Panc1 (cell line): ENCODE results near the gene FAN1. TPM values are rescaled to one million over a fixed set of nuclear protein-coding genes. Genes with fewer than 3 reads are reported as not detected.

Experiments
- ATAC-seq: fragments of 200-7000 bp; cut with Tn5 transposase; 2 replicates; pipeline ENCODE4 v1.9.1; 2020; ENCODE audit warnings: mild to moderate bottlenecking, moderate library complexity
- BruUV-seq: library from RNA; stranded (reverse); fragments of 400-500 nt; replicated peaks from 2 replicates; lab custom pipeline; 2021; lab: Mats Ljungman, UMichigan
- CTCF ChIA-PET: fragments of 300-600 bp; sonication (Branson Sonifier 250); formaldehyde crosslinking; loops from one replicate; lab custom pipeline; 2022; ENCODE audit warnings: antibody characterized with exemption; lab: Charles Lee
- POLR2A ChIA-PET: fragments of 300-600 bp; sonication (Branson Sonifier 250); formaldehyde crosslinking; loops from one replicate; lab custom pipeline; 2022; ENCODE audit warnings: antibody characterized with exemption; lab: Charles Lee
- DNase-seq: peaks from one replicate; pipeline ENCODE4 v3.0.0-alpha.2; 2010; ENCODE audit warnings: low read depth, low spot score
- H3K27ac ChIP-seq: 2 replicates; pipeline ENCODE4 v1.5.1; 2011; ENCODE audit warnings: mild to moderate bottlenecking, low read length, inconsistent platforms
- H3K27me3 ChIP-seq: fragments of 200-500 bp; sonication (Bioruptor generic); 2 replicates; pipeline ENCODE4 v1.6.0; 2014; ENCODE audit warnings: low read length, inconsistent platforms; ENCODE audit not compliant: control insufficient read depth, insufficient read depth
- H3K36me3 ChIP-seq: fragments of 200-500 bp; sonication (Bioruptor generic); 2 replicates; pipeline ENCODE4 v1.5.1; 2014; ENCODE audit warnings: inconsistent platforms, mild to moderate bottlenecking, low read length, moderate library complexity; ENCODE audit not compliant: control insufficient read depth, insufficient read depth
- H3K4me1 ChIP-seq: 2 replicates; pipeline ENCODE4 v1.5.1; 2011; ENCODE audit warnings: inconsistent platforms, mild to moderate bottlenecking, low read length, moderate library complexity; ENCODE audit not compliant: control insufficient read depth, insufficient read depth
- H3K4me3 ChIP-seq, 2 experiments: 2 replicates each; pipeline ENCODE4 v1.5.1; 2011 to 2012; ENCODE audit warnings: low read depth in 2 of 2, low read length in 2 of 2, mild to moderate bottlenecking in 2 of 2, inconsistent platforms in 1 of 2, moderate library complexity in 1 of 2
- H3K9me3 ChIP-seq: fragments of 200-500 bp; sonication (Bioruptor generic); 2 replicates; pipeline ENCODE4 v1.5.1; 2014; ENCODE audit warnings: low read depth, mild to moderate bottlenecking, inconsistent platforms, low read length, moderate library complexity; ENCODE audit not compliant: control insufficient read depth, insufficient read depth
- POLR2AphosphoS5 ChIP-seq: IDR thresholded peaks from 2 replicates; pipeline ENCODE4 v1.6.1; 2012; ENCODE audit warnings: mild to moderate bottlenecking, low read depth, low read length, moderate library complexity
- SIN3A ChIP-seq: IDR thresholded peaks from 2 replicates; pipeline ENCODE4 v1.6.1; 2012; ENCODE audit warnings: low read depth, mild to moderate bottlenecking, low read length, moderate library complexity, borderline replicate concordance; ENCODE audit not compliant: insufficient read depth
- TCF7L2 ChIP-seq: IDR thresholded peaks from 2 replicates; pipeline ENCODE4 v1.6.1; 2011; ENCODE audit warnings: mild to moderate bottlenecking, low read depth, low read length, inconsistent platforms
- in situ Hi-C: cut with HindIII; loops from 2 replicates; pipeline ENCODE4 v1.10.0; 2016; ENCODE audit warnings: low sequenced_read_pairs, low pct_unique_long_range_greater_than_20kb
- intact Hi-C: fragments of 100-400 bp; cut with micrococcal nuclease; formaldehyde crosslinking; loops from one replicate; pipeline ENCODE4 v1.10.0; 2022; ENCODE audit not compliant: unreplicated experiment
- total RNA-seq: library from RNA; stranded (reverse); gene quantifications from one replicate; pipeline ENCODE4 v1.2.1, GENCODE V29; 2021; ENCODE audit not compliant: unreplicated experiment
- TF ChIP-seq, protein P1 (sequence below), 2 experiments: IDR thresholded peaks; 2 replicates each; pipeline ENCODE4 v1.6.1; 2011 to 2012; ENCODE audit warnings: low read depth in 2 of 2, control low read depth in 1 of 2, low read length in 1 of 2, mild to moderate bottlenecking in 1 of 2, moderate library complexity in 1 of 2; ENCODE audit not compliant: insufficient read depth in 1 of 2
- TF ChIP-seq, protein P2 (sequence below): fragments of 450-650 bp; IDR thresholded peaks from 2 replicates; pipeline ENCODE4 v1.5.1; 2017; ENCODE audit warnings: mild to moderate bottlenecking

The FAN1 gene
- total RNA-seq, 1 experiment from 2014 or later, result 16.4 TPM

- CTCF ChIA-PET, result no interaction called here
These were observed 14.5 kb upstream of the FAN1 start for GRCh38 chr15:30889196-30889595.

DNA sequence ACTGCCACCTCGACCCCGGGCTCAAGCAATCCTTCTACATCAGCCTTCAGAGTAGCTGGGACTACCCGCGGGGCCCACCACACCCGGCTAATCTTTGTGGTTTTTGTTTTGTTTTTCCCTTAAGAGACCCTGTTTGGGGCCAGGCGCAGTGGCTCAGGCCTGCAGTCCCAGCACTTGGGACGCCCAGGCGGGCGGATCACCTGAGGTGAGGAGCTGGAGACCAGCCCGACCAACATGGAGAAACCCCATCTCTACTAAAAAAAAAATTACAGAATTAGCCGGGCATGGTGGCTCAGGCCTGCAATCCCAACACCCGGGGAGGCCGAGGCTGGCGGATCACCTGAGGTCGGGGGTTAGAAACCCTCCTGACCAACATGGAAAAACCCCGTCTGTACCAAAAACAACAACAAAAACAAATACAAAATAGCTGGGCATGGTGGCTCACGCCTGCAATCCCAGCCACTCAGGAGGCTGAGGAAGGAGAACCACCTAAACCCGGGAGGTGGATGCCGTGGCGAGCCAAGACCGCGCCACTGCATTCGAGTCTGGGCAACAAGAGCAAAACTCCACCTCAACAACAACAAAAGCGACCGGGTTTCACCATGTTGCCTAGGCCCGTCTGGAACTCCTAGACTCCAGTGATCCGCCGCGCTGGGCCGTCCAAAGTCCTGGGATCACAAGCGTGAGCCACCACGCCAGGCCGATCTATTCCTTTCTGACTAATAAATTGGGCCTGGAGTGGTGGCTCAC lies 8.1 kb upstream of the FAN1 start:
- intact Hi-C loops, result no loop called here
- ChIA-PET CTCF (interaction anchor here (1.3 kb wide), 1 partner anchor 234 kb away, joined by 4 read pairs; no protein-coding TSS in a partner anchor), POLR2A (no interaction called here)
- DNase-seq (no peak), ATAC-seq (no peak)
- Histone ChIP-seq H3K4me1 (no peaks in the 10 kb centered on the region), H3K27ac (no peak overlapping the region), H3K4me3 (no peak overlapping the region), H3K36me3 (no peaks in the 10 kb centered on the region), H3K27me3 (no peaks in the 10 kb centered on the region), H3K9me3 (no peaks in the 10 kb centered on the region)
- no TSS peak for BruUV-seq
- TF ChIP-seq, protein P1, sequence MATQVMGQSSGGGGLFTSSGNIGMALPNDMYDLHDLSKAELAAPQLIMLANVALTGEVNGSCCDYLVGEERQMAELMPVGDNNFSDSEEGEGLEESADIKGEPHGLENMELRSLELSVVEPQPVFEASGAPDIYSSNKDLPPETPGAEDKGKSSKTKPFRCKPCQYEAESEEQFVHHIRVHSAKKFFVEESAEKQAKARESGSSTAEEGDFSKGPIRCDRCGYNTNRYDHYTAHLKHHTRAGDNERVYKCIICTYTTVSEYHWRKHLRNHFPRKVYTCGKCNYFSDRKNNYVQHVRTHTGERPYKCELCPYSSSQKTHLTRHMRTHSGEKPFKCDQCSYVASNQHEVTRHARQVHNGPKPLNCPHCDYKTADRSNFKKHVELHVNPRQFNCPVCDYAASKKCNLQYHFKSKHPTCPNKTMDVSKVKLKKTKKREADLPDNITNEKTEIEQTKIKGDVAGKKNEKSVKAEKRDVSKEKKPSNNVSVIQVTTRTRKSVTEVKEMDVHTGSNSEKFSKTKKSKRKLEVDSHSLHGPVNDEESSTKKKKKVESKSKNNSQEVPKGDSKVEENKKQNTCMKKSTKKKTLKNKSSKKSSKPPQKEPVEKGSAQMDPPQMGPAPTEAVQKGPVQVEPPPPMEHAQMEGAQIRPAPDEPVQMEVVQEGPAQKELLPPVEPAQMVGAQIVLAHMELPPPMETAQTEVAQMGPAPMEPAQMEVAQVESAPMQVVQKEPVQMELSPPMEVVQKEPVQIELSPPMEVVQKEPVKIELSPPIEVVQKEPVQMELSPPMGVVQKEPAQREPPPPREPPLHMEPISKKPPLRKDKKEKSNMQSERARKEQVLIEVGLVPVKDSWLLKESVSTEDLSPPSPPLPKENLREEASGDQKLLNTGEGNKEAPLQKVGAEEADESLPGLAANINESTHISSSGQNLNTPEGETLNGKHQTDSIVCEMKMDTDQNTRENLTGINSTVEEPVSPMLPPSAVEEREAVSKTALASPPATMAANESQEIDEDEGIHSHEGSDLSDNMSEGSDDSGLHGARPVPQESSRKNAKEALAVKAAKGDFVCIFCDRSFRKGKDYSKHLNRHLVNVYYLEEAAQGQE (IDR thresholded peaks at IDR 0.05; ENCODE audit: insufficient read depth in 1 of 2, low read depth in 2 of 2, low read length in 1 of 2), result no peak
- TF ChIP-seq POLR2AphosphoS5 (no peak), SIN3A (no peak), TCF7L2 (no peak)
- TF ChIP-seq, protein P2, sequence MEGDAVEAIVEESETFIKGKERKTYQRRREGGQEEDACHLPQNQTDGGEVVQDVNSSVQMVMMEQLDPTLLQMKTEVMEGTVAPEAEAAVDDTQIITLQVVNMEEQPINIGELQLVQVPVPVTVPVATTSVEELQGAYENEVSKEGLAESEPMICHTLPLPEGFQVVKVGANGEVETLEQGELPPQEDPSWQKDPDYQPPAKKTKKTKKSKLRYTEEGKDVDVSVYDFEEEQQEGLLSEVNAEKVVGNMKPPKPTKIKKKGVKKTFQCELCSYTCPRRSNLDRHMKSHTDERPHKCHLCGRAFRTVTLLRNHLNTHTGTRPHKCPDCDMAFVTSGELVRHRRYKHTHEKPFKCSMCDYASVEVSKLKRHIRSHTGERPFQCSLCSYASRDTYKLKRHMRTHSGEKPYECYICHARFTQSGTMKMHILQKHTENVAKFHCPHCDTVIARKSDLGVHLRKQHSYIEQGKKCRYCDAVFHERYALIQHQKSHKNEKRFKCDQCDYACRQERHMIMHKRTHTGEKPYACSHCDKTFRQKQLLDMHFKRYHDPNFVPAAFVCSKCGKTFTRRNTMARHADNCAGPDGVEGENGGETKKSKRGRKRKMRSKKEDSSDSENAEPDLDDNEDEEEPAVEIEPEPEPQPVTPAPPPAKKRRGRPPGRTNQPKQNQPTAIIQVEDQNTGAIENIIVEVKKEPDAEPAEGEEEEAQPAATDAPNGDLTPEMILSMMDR, result no peak
- in situ Hi-C loops, result no loop called here

More at GRCh38 chr15:30889196-30889595, 14.5 kb upstream of the FAN1 start:
- in situ Hi-C loops (no loop called here), intact Hi-C loops (no loop called here)
- Histone ChIP-seq H3K9me3 (no peaks in the 10 kb centered on the region), H3K4me1 (no peaks in the 10 kb centered on the region), H3K27me3 (no peaks in the 10 kb centered on the region), H3K4me3 (no peak overlapping the region), H3K27ac (no peak overlapping the region), H3K36me3 (no peaks in the 10 kb centered on the region)
- DNase-seq (no peak), ATAC-seq (no peak)
- TF ChIP-seq TCF7L2 (no peak), SIN3A (no peak), POLR2AphosphoS5 (no peak)
- TF ChIP-seq, protein P2, result no peak
- TF ChIP-seq, protein P1 (IDR thresholded peaks at IDR 0.05; ENCODE audit: insufficient read depth in 1 of 2, low read depth in 2 of 2, low read length in 1 of 2), result no peak
- BruUV-seq, result no TSS peak
- POLR2A ChIA-PET, result no interaction called here
